Islet precursor cell (in vitro differentiated cells): ENCODE data around the gene WDR82.

ENCODE experiments used
- DNase-seq: peaks from one replicate; pipeline ENCODE4 v3.0.0-alpha.2; 2018

WDR82 gene

DNA sequence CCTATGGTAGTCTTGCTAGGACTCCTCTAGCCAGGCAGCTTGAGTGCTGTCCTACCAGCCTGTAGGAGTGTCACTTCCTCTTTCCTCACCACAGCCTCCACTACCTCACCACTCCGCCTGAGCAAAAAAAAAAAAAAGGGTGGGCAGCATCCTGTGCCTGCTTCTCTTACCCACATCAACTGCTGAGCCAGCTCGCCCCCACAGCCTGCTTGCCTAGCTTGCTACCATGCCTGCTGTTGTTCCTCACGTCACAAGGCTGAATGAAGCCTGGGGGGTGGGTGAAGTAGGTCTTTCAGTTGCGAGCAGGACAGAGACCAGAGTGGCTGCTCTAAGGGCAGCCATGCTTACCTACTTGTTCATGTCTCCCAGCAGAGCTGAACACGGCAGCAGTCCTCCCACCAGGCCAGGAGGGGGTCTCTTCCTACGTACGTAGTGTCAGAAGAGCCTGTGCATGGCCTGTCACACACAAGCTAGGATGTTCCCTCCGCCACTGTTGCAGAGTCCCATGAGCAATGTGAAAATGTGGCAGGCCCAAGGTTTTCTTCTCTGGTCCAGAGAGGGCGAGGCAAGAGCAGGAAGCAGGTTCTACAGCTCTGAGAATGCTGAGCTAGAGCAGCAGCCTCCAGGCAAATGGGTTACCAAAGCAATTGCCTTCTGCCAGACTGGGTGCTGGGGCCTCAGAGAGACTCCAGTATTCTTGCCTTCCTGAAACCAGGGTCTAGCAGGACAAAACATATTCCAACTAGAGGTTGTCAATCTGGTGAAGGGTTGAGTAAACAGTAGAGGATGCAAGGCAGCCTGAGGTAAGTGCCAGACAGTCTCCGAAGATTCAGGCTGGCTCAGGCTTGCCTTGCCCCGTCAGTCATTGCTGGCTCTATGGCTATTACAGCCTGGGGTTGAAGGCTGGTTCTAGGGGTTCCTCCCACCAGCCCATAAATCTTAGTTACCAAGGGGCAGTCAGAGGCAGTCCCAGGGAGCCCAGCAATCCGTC, 24.8 kb downstream of the WDR82 start:
- no peak for DNase-seq

DNA sequence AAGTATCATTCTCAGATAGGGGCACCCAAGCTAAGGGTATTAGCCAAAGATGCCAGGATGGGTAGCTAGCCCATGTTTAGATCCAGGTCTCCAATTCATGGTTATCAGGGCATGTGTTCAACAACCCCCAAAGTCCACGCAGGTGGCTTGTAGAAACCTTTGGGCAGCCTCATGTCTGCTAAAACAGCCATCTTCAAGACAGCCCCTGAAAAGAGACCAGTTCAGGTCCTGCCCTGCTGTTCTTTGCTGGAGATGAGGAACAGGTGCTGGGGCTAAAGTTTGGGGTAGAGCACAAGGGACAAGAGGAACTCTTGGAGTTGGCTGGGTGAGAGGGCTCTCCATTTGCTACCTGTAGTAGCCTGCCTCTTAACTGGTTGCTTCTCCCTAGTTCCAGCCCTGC, 28.3 kb downstream of the WDR82 start:
- DNase-seq = no peak

DNA sequence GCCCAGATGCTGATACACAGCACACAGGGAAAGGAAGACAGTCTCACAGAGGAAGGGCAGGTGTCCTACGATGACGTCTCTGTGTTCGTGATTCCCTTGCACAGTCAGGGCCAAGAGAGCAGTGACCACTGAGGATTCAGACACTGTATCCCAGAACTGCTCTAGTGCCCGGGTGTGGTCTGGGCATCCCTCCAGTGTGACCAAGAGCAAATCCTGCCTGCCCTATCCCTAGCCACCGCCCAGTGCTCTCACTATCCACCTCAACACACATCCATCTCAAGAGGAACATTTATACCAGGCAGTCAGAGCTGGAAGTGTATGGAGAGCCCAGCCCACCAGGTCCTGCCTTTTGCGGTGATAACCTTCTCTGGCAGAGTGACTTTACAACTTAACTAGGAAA, 28.8 kb downstream of the WDR82 start:
- no peak for DNase-seq

DNA sequence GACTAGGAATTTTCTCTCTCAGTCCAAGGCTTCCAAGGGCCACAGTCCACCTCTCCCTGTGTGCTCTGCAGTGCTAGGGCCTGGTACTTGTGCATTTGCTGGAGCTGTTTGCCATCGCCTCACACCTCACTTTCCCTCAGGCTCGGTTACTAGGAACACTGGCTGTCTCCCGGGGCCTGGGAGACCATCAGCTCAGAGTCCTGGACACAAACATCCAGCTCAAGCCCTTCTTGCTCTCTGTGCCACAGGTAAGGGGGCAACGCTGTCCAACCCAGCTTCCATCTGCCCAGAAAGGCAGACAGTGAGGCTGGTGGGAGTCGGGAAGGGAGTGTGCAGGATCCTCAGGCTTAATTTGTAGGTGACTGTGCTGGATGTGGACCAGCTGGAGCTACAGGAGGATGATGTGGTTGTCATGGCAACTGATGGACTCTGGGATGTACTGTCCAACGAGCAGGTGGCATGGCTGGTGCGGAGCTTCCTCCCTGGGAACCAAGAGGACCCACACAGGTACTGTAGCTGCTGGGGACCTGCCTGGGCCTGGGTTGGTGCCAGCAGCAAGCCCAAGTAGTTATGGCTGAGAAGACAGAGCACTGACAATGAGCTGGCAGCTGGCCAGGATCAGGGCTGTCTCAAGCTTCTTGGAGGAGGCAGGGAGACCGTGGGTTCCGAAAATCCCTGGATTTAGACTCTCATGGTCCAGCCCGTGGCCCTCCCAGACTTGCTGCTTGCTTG, 29.5 kb downstream of the WDR82 start:
- DNase-seq = no peak

DNA sequence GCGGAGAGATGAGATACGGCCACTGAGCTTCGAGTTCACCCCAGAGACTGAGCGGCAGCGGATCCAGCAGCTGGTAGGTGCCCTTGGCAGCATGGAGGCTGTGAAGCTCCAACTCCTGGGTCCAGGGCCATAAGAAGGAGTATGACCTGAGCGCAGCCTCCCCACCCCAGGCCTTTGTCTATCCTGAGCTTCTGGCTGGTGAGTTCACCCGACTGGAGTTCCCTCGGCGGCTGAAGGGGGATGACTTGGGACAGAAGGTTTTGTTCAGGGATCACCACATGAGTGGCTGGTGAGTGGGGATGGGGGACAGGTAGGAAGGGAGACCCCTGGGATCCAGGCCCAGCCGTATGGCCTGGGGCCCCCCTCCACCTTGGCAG, 30.3 kb downstream of the WDR82 start:
- DNase-seq = no peak

DNA sequence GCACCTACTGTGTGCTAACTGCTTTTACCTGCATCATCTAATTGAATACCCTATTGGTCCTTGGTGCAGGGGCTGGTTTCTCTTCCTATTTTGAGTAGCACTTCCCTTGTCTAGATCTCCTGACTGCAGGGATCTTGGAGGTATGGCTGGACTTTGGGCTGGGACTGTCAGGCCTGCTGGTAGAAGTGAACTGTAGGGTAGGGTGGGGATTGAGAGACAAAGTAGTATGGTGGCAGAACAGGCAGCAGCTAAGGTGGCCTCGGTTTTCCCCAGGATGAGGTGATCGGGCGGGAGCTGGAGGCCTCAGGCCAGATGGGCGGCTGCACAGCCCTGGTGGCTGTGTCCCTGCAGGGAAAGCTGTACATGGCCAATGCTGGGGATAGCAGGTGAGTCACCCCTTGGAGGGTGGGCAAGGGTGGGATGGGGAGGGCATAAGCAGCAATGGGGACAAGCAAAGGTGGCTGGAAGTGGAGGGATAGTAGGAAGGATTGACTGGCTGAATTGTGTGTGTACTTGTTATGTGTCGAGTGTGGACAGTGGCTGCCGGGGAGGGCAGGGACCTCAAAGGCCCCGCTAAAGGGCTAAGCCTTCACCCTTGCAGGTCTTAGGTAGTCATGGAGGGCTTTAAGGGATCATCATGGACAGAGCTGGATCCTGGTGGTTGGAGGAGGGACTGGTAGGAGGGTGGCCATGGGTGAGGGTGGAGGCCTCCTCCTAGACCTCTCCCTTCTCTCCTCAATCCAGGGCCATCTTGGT, 30.9 kb downstream of the WDR82 start:
- DNase-seq = no peak

DNA sequence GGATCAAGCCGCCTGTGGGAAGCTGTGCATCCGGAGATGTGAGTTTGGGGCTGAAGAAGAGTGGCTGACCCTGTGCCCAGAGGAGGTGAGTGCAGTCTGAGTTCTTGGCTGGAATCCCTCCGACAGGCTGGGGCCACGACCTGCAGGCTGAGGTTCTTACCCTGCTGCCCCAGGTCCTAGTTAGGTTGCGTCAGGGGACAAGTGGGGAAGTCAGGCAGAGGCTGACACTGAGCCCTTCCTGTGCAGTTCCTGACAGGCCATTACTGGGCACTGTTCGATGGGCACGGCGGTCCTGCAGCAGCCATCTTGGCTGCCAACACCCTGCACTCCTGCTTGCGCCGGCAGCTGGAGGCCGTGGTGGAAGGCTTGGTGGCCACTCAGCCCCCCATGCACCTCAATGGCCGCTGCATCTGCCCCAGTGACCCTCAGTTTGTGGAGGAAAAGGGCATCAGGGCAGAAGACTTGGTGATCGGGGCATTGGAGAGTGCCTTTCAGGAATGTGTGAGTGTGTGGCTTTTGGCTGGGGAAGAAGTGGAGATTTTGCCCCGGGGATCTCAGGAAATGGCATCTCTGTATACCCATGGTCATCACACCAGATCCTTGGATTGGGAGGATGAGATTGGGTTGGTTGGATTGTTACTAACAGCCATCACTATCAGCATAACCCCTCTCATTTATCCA, 31.6 kb downstream of the WDR82 start:
- DNase-seq = no peak

DNA sequence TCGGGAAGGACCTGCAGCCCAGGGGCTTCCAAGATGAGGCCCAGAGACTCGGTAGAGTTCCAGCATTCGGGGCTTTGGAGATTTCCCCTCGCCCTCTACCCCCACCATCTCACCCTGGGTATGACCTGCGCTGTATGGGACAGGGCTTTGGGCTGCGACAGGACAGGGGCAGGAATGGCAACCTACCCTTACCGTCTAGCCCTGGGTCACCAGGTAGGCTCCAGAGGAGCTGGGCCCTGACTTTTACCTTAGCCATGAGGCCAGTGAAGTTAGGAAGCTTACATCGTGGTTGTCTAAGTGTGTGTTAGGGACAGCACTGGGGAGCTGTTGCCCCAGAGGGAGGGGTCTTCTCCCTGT, 32.2 kb downstream of the WDR82 start:
- no peak for DNase-seq

DNA sequence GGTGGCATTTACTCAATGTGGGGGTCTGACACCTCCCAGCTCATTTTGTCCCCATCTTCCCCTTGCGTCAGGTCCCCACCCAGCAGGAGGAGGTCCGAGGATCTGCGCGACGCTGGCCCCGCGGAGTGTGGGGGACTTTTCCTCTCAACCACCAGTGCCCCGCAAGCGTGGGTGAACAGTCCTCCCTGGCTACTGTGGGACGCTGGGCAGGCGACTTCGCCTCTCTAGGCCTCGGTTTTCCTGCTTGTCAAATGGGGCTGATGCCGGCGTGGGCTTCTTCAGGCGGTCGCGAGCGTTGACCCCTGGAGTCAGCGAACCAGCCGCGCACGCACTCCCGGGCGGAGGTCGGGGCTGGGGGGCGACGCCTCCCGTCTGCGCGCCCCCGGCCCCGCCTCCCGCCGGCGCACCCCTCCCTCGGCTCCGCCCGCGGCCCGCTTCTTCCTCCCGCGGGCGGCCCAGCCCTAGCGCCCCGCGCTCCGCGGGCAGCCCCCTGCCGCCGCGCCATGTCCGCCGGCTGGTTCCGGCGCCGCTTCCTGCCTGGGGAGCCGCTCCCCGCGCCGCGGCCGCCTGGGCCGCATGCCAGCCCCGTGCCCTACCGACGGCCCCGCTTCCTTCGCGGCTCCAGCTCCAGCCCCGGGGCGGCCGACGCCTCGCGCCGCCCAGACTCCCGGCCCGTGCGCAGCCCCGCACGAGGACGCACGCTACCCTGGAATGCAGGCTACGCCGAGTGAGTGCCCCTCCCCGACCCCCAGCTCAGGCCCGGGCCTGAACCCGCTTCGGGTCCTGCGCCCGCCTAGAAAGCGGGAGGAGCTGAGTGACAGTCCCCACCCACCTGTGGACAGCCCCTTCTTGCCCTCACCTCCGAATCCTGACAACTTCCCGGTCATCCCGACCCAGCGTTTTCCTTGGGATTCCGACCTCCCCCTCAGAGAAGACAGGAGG, 32.9 kb downstream of the WDR82 start, which contains the start of gene PPM1M:
Gene PPM1M (plus strand): TSS at position 438 of the 942 bp plus-strand sequence. CDS start 66 bp downstream, at position 504.
- DNase-seq = peak; percentile 80

DNA sequence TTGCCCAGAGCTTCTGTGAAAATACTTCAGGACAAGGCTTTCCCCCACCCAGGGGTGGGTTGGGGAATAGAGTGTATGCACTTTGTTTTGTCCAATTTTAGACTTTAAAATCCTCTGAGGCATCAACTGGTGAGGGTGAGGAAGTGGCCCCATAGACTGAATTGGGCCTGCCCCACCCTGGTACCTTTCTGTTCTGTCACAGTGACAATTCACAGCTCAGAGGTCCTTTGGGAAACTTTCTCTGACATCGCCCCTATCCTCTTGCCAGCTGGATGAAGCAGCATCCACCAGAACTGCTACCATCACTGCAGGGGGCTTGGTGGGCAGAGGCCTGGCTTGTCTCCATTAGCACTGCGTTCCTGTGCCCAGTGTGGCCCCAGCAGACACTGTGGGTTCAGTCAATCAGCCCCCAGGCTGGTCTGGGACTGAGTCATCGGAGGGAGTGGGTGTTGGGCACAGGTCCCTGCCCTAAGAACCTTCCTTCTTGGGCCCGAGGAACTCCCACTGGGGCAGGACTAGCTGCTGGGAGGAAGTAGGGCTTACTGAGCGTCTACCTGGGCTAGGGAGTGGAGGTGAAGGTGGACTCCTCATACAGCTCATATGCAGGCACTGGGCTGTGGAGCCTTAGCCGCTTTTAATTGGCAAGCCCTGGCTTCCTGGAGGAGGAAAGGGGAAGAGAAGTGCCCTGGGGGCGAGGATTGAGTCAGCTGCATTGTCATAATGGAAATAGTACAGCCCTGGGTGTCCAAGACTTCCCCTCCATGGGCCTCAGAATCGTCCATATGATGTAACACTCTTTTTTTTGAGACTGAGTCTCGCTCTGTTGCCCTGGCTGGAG, 34.4 kb downstream of the WDR82 start:
- peak; percentile 87 for DNase-seq

DNA sequence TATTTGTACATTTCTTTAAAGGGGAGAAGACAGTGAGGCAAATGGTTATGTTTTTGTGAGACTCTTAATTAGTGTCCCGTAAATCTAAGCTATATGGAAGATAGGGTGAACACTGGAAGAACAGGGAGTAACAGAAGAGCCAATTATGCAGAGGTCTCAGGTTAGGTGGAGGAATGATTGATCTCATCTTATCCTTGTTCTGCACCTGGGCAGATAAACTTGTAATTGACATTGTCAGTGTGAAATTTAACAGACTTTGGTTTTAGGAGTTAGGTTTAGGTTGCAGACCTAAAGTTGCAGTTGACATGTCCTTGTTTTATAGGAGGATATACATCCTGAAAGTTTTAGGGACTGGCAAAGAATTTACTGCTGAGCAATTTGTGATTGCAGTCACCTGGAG, 36.4 kb downstream of the WDR82 start:
- no peak for DNase-seq

DNA sequence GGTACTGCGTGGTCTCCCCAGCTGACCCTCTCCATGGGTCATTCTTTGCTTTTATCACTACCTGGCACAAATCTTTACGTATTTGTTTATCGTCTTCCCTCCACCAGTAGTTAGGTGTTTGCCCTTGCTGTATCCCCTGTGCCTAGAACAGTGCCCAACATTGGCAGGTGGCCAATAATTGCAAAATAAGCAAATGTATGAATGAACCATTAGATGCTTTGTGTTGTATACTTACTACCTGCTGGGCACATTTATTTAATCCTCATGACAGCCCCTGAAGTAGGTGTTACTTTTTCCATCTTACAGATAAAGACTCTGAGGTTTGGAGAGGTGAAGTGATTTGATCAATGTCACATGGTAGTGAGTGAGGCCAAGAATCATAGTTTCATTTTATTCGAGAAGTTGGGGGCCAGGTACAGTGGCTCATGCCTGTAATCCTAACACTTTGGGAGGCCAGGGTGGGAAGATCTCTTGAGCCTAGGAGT, 37.5 kb downstream of the WDR82 start:
- no peak for DNase-seq

DNA sequence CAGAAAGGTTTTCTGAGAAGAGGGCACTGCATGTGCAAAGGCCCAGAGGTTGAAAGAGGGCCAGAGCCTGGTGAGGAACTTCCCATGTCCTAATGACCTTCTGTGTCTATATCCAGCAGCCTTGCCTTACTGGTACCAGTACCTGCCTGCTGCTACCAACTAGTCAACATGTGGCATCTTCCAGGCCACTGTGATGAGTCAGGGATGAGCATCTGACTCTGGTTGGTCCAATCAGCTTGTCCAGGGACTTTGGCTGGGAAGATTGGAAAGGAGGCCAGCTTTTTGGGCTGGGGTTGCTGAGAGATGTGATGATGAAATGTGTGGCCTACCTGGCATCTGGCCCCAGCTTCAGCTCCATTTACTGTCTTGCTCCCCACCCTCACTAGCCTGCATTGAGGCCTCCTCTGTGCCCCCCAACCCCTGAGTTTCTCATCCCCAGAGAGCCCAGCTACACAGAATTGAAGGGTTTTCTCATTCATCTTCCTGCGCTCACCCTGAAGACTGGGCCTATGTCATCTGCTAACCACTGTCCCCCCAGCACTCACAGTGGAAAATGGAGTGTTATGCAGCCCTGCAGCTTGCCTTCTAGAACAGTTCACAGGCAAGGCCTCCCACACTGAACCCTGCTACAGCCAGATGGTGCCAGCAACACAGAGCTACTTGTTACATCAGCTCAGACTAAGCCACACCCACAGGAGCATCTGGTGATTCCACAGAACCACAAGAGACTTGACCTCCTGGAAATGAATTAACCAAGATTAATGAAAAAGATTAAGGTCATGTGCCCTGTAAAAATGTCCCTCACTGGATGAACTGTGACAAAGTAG, 38.2 kb downstream of the WDR82 start:
- peak; percentile 76 for DNase-seq

DNA sequence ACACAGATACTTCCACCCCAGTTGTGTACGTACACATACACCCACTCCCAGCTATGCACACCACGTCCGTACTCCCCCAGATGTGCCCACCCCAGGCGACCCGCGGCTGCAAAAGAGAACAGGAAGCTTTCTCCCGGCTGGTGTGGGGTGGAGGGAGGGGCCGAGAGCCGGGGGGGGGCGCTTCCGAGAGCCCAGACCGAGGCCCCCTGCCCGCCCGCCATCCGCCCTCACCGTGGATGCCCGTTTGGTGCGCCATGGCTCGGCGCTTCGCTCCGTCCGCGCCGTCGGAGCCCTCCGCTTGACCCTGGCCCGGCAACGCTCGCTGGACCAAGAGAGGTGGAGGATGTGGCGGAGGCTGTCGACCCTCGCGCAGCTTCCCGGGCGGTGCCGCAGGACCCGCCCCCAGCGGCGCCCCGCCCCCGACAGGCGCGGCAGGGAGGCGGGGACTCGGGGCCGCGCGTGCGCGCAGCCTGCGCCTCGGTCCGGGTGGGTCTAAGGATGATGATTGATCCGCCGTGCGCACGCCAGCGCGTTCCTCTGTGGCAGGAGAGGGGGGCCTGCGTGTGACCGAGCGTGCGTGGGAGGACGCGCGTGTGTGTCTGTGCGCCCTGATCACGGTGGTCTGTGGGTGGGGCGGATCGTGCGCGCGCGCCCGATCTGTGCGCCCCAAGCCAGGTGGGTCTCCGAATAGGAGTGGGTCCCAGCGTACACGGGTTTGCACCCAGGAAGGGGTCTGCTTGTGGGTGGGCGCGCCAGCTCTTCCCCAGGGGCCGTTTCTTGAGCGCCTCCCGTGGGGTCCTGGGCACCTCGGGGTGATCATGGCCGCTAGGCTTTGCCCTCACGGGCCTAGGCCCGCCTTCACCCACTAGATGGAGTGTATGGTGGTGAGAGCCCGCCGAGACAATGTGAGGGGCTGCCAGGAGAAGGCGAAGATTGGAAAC, 39.4 kb downstream of the WDR82 start, which contains the start of gene TWF2:
Gene TWF2 (minus strand): TSS at position 398 of the 941 bp plus-strand sequence. CDS start 142 bp downstream, at position 256.
- peak; percentile 93 for DNase-seq

DNA sequence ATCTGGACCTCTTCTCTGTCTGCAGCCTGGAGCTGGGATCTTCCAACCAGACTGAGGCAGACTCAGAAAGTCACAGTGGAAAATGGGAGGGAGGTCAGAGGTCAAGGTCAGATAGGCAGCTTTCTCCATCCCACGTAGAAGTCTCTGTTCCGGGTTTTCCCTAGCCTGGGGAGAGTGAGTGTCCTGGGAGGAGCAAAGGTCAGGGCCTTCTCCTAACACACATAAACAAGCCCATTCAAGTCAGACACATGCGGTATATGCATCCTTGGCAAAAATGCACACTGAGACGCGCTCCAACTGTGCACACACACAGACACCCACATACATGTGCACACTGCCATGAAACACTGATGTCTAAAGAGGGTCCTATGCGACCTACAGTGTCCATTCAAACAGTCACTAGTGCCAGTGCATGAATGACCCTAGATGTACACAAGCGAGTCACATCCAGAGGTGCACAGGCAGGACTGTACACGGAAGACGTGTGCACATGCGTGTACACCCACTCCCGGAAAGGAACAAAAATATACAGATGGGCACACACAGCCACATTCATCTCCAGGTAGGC, 40.2 kb downstream of the WDR82 start:
- no peak for DNase-seq

DNA sequence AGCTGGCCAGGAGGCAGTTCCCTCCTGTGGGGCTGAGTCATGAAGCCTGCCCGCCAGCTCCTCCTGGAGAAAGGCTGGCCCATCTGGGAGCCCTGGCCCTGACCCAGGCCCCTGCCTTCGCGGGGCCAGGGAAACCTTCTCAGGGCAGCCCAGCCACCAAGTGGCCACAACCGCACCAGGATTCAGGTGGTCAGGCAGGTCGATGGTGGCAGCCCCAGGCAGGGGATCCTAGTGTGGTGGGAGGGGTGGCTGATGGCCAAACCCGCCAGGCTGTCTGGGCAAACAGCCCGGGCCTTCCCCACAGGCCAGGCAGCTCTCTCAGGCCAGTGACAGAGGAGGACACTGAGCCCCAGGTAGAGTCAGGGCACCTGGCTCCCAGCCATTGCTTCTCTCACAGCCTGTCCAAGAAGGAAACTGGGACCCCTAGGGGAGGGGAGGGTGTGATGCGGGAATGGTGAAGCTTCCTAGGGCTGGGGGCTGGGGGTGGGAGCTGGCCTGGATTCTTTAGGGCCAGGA, 40.7 kb downstream of the WDR82 start:
- DNase-seq = peak; percentile 91

DNA sequence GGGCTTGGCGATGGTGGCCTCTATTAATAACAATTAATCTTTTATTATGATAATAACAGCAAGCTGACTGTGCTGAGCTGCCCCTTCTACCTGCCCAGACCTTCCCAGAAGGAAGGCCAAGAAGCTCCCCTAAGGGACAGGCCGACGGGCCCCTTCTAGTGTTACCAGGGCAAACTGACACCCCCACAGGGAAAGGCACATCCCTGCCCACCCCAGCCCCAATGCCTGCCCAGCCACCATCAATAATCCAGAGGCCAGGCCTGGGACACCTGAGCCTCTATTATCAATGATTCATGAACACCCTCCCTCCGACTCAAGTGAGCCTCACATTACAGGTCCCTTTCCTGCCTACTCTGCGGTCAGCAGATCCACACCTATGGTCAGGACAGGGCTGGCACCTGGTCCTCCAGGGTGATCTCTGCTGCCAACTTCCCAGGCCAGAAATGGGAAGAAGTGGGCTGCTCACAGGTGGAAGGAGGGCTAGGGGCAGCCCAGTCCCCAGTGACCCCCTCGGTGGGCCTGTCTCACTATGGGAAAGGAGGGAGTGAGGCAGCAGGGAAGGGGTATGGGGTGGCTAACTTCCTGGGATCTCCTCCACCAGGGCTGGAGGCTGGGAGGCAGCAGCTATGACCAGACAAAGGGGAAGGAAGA, 41.3 kb downstream of the WDR82 start:
- DNase-seq = no peak
